ENCODE measurements around the gene CCNI2. TPM values are rescaled to one million over a fixed set of nuclear protein-coding genes. Genes with fewer than 3 reads are reported as not detected.

CCNI2 gene
- total RNA-seq, 4 donors from 2014 or later, result 0.19 to 0.29 TPM; not detected in 2

Other genes with a start within 250 kb of the CCNI2 start
- gene IL5, start 203.9 kb upstream of the CCNI2 start, total RNA-seq, result not detected
- gene RAD50, start 190.4 kb upstream of the CCNI2 start, total RNA-seq, result 10 to 100 TPM; 13.6 to 25.2 (median 20.4) TPM
- not detected for gene IL13, start 89.3 kb upstream of the CCNI2 start, total RNA-seq
- not detected for gene IL4, start 73.4 kb upstream of the CCNI2 start, total RNA-seq
- 1 to 10 TPM; 2.2 to 7.6 (median 4.6) TPM for gene KIF3A, start 9.9 kb upstream of the CCNI2 start, total RNA-seq
- gene SEPTIN8, start 29.8 kb downstream of the CCNI2 start, total RNA-seq, result 10 to 100 TPM; 31.9 to 44.9 (median 38.3) TPM
- under 1 TPM in 2 of 4 donors, not detected in 2; 0.13 to 0.45 TPM for gene SOWAHA, start 65.9 kb downstream of the CCNI2 start, total RNA-seq
- 10 to 100 TPM in 1 of 4 donors, 1 to 10 TPM in 3; 2.7 to 10.7 (median 3.7) TPM for gene SHROOM1, start 83.2 kb downstream of the CCNI2 start, total RNA-seq
- gene GDF9, start 119.0 kb downstream of the CCNI2 start, total RNA-seq, result under 1 TPM in 2 of 4 donors, not detected in 2; 0.26 to 0.40 TPM
- 100 to 1,000 TPM; 160 to 232 (median 193) TPM for gene UQCRQ, start 119.2 kb downstream of the CCNI2 start, total RNA-seq
- 1 to 10 TPM in 2 of 4 donors, under 1 TPM in 2; 0.29 to 2.3 (median 0.92) TPM for gene LEAP2, start 126.2 kb downstream of the CCNI2 start, total RNA-seq
- gene AFF4, start 216.2 kb downstream of the CCNI2 start, total RNA-seq, result 10 to 100 TPM; 35.1 to 69.2 (median 64.0) TPM

Data from esophagus squamous epithelium (tissue), 4 donors.